Neural progenitor cell (in vitro differentiated cells): Measurements from ENCODE around the gene GTF3C4.

Experiments used
- EZH2 ChIP-seq: fragments of 200-600 bp; sonication (generic); IDR thresholded peaks from 2 replicates; pipeline ENCODE4 v1.6.1; 2017; ENCODE audit warnings: antibody characterized with exemption, mild to moderate bottlenecking, moderate library complexity
- EZH2phosphoT487 ChIP-seq: fragments of 200-600 bp; sonication (generic); IDR thresholded peaks from 2 replicates; pipeline ENCODE4 v1.6.1; 2017; ENCODE audit warnings: antibody characterized with exemption
- TF ChIP-seq, protein P1 (sequence below): fragments of 200-600 bp; sonication (generic); IDR thresholded peaks from 2 replicates; pipeline ENCODE4 v1.5.1; 2017; ENCODE audit warnings: antibody characterized with exemption, mild to moderate bottlenecking

DNA sequence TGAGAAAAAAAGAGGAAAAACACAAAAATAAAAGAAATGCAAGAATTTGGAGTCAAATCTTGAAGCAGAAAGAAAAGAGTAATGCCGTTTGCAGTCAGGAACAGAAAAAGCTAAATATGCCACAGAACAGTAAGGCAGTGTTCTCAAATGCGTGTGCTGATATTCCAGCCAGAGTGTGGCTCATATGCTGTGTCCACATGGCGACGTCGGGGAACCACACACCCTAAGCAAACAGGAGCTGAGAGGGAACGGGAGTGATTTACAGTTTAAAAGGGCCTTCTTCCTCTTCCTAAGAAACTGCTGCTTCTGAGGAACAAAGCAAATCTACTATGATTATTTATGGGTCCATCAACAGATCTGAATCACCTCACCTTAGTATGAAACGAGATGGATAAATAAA lies 43.2 kb upstream of the GTF3C4 start:
- TF ChIP-seq, protein P1, sequence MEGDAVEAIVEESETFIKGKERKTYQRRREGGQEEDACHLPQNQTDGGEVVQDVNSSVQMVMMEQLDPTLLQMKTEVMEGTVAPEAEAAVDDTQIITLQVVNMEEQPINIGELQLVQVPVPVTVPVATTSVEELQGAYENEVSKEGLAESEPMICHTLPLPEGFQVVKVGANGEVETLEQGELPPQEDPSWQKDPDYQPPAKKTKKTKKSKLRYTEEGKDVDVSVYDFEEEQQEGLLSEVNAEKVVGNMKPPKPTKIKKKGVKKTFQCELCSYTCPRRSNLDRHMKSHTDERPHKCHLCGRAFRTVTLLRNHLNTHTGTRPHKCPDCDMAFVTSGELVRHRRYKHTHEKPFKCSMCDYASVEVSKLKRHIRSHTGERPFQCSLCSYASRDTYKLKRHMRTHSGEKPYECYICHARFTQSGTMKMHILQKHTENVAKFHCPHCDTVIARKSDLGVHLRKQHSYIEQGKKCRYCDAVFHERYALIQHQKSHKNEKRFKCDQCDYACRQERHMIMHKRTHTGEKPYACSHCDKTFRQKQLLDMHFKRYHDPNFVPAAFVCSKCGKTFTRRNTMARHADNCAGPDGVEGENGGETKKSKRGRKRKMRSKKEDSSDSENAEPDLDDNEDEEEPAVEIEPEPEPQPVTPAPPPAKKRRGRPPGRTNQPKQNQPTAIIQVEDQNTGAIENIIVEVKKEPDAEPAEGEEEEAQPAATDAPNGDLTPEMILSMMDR = no peak
- TF ChIP-seq EZH2 = no peak
- no peak for TF ChIP-seq EZH2phosphoT487
